Measurements from ENCODE around the gene TTC33.
"Not testable (repeated sequence)": the region's sequence is repeated elsewhere in the genome, so short reads cannot be mapped to it uniquely, and the experiment has no call there.

TTC33 gene

DNA sequence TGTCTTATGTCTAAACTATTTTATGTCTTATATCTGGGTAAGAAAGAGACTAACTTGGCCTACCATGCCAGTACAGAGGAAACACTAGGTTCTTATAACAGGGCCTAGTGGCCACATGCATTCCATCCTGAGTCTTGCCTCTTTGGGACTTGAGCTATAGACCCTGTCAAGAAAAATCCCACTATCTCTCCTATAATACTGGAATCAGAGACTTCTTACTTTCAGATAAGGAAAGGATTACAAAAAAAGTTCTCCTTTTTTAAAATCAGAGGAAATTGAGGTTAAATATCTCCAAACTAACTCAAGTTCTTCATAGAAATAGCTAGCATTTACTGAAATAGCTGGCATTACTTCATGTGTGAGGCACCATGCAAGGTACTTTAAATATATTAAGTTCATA, 41.8 kb downstream of the TTC33 start:
- no peak for DNase-seq

- not testable (repeated sequence) for DNase-seq
These were observed 45.2 kb downstream of the TTC33 start for GRCh38 chr5:40710575-40710974.

DNA sequence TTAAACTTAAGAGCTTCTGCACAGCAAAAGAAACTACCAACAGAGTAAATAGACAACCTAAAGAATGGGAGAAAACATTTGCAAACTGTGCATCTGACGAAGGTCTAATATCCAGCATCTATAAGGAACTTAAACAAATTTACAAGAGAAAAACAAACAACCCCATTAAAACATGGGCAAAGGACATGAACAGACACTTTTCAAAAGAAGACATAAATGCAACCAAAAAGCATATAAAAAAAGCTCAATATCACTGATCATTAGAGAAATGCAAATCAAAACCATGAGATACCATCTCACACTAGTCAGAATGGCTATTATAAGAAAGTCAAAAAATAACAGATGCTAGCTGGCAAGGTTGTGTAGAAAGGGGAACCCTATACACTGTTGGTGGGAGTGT, 50.3 kb downstream of the TTC33 start:
- not testable (repeated sequence) for DNase-seq

GRCh38 chr5:40702027-40702426, 53.7 kb downstream of the TTC33 start:
- DNase-seq = not testable (repeated sequence)

- DNase-seq = no peak
These were observed 55.5 kb downstream of the TTC33 start for GRCh38 chr5:40700116-40700782.

GRCh38 chr5:40694433-40694832, 61.3 kb downstream of the TTC33 start:
- no peak for DNase-seq

GRCh38 chr5:40691894-40692293, 63.9 kb downstream of the TTC33 start:
- no peak for DNase-seq

GRCh38 chr5:40690267-40690666, 65.5 kb downstream of the TTC33 start:
- no peak for DNase-seq

- DNase-seq = no peak
These were observed 66.3 kb downstream of the TTC33 start for GRCh38 chr5:40689438-40689837.

DNA sequence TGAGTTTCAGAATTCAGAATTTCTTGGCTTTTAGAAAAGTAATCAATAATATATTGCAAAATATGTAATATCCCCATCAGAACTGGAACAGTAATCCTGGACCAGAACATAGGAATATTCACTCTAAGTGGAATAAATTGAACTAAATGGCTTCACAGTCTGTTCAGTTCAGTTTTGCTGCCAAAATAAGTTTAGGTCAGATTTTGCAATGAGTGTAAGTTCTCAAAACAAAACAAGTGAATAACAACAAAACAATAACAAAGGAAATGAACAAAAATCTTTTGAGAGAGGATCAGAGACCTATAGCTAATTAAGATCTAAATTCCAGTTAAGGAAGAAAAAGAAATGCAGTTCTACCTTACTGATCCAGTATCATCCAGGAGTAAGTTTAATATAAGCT, 66.8 kb downstream of the TTC33 start:
- no peak for DNase-seq

DNA sequence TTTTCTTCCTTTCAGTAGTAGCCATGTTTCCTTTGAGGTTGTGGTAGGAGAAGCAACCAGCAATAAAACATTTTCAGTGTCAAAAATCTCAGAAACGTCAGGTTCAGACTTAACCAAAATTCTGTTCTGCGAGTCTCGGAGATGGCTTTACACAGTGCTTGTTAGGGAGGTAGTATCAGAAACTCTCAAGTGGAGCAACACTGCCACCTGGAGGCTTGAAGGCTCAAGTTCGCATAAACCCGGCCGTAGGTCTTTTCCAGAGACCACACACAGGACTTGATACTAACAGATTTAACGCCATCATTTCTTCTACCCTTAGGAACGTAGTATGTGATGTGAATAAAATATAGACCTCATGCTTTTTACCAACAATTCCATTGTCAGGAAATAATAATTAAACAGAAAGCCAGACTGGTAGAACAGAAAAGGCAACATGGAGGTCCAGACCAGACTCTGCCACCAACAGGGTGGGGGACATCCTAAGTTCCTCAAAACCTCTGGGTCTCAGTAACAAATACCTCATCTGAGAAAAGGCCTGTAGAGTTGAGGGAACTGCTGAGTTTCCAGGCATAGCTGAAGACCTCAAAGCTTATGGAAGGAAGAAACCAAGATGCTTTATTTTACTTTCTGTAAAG, 67.5 kb downstream of the TTC33 start:
- DNase-seq = peak; percentile 80

DNA sequence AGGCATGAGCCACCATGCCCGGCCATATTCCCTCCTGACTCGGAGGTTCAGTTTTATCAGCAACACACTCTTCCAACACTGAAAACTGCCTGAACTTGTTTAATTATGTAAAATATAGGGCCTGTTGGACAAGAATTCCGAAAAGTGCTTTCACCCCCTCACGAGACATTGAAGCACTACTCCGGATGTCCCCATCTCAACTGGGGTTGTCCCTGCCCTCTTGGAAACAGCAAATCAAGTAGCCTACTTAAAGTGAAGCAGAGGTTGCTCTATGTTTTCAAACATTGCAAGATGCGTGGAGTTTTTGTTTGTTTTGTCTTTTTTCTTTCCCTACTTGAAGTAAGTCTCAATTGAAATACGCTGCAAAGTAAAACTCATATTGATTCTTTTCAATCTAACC, 68.4 kb downstream of the TTC33 start:
- DNase-seq = no peak

DNA sequence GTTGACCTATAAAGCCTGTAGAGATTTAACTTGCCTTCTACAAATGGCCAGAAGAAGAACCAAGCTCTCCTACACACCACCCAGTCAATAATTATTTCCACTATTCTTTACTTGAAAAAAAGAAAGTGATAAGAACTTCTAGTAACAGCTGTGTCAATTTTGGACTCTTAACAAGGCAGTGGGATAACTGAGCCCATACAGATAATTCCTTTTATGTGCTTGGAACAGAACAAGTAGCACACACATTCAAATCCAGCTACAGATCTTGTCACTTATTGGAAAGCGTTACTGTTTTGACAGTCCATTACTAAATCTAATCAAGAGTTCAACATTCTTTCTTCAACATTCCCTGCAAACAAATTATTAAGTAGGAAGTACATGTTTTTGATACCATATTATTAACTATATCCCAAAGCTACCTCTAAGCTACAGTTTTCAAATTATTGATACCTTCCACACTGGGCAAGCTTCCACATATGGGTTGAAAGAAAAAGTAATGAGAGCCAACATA, 69.7 kb downstream of the TTC33 start:
- no peak for DNase-seq

DNA sequence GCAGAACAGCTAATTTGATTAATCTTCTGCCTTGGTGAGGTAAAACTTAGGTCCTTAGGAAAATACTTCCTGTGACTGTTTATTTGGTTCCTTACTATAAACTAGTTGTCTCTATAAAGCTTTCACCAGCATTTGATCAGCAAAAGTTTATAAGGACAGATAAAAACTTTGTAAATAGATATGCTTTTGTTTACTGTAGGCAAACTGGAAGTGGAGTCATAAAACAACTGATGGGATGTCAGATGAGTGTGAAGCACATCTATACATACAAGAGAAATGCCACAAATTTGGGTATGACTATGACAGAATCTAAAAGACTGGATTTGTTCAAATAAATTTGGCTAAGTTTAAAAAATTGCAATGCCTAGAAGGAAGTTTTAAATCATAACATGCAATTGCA, 70.6 kb downstream of the TTC33 start:
- no peak for DNase-seq

DNA sequence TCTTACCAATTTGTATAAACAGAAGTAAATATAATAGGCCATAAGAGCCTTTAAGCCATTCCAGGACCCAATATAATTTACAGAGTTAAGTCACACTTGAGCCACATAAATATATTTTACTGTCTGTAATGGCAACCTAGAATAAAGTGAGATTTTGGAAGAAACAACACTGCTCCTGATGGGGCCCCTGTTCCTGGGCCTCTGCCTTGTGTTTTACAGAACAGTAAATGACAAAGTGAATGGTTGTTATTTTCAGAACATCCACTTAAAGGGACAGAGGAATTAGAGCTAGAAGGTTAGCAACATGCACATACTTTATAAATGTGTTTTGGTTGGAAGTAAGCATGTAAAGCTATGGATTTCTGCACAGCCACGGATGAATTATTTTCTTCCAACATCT, 72.5 kb downstream of the TTC33 start:
- DNase-seq = no peak

- DNase-seq = no peak
These were observed 73.4 kb downstream of the TTC33 start for GRCh38 chr5:40682154-40683017.

DNA sequence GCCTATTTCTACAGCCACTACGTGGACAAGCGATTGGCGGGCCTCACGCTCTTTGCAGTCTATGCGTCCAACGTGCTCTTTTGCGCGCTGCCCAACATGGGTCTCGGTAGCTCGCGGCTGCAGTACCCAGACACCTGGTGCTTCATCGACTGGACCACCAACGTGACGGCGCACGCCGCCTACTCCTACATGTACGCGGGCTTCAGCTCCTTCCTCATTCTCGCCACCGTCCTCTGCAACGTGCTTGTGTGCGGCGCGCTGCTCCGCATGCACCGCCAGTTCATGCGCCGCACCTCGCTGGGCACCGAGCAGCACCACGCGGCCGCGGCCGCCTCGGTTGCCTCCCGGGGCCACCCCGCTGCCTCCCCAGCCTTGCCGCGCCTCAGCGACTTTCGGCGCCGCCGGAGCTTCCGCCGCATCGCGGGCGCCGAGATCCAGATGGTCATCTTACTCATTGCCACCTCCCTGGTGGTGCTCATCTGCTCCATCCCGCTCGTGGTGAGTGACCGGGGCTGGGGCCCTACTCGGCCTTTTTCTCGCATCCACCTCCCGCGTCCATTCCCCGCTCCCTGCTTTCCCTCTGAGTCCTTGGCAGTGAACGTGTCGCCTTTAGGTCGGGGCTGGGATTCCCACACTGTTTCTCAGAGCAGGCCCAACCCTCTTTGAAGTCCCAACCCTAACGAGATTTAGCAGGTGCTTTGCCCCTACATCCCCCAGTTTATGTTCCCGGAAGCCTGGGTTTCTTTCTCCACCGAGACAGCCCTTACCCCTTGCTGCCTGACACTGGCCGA, 74.2 kb downstream of the TTC33 start:
- DNase-seq = no peak

DNA sequence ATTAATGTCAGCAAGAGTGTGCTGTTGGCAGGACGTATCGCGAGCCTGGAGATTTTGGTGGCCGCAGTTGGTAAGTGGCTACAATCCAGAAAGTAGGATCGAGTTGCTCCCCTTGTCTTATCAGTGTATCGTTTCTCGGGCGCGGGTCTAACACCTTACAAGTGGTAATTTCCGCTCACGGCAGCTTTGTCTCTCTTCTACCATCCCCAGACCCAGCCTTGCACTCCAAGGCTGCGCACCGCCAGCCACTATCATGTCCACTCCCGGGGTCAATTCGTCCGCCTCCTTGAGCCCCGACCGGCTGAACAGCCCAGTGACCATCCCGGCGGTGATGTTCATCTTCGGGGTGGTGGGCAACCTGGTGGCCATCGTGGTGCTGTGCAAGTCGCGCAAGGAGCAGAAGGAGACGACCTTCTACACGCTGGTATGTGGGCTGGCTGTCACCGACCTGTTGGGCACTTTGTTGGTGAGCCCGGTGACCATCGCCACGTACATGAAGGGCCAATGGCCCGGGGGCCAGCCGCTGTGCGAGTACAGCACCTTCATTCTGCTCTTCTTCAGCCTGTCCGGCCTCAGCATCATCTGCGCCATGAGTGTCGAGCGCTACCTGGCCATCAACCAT, 74.9 kb downstream of the TTC33 start:
- no peak for DNase-seq

DNA sequence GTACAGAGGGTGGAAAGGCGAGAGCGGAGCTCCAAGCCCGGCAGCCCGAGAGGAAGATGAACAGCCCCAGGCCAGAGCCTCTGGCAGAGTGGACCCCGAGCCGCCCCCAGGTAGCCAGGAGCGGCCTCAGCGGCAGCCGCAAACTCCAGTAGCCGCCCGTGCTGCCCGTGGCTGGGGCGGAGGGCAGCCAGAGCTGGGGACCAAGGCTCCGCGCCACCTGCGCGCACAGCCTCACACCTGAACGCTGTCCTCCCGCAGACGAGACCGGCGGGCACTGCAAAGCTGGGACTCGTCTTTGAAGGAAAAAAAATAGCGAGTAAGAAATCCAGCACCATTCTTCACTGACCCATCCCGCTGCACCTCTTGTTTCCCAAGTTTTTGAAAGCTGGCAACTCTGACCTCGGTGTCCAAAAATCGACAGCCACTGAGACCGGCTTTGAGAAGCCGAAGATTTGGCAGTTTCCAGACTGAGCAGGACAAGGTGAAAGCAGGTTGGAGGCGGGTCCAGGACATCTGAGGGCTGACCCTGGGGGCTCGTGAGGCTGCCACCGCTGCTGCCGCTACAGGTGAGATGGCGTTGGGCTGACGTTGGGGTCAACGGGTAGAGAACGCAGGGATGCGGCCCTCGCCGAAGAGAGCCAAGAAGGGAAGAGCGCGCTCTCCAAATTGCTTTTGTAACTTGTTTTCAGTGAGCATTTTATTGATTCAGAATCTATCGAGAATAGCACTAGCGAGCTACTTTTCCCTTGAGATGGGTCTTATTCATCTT, 75.7 kb downstream of the TTC33 start, which contains the start of gene PTGER4:
Gene PTGER4, plus strand, starts transcription at position 3 of the 769 bp plus-strand sequence. CDS start 1,079 bp downstream, outside the sequence.
- DNase-seq = no peak

GRCh38 chr5:40679148-40679912, 76.4 kb downstream of the TTC33 start:
- peak; percentile 89 for DNase-seq
